Inflammatory macrophage treated with lipopolysaccharide for 4 hours (primary cell): ENCODE data around the gene HOXA1.
"Not testable (repeated sequence)": the region's sequence is repeated elsewhere in the genome, so short reads cannot be mapped to it uniquely, and the experiment has no call there.

ENCODE experiments used
- DNase-seq: peaks from one replicate; pipeline ENCODE4 v3.0.0-alpha.2; 2020

Gene HOXA1

GRCh38 chr7:27088002-27088922, 7.5 kb downstream of the HOXA1 start:
- DNase-seq = no peak

GRCh38 chr7:27083646-27084045, 12.2 kb downstream of the HOXA1 start:
- no peak for DNase-seq

DNA sequence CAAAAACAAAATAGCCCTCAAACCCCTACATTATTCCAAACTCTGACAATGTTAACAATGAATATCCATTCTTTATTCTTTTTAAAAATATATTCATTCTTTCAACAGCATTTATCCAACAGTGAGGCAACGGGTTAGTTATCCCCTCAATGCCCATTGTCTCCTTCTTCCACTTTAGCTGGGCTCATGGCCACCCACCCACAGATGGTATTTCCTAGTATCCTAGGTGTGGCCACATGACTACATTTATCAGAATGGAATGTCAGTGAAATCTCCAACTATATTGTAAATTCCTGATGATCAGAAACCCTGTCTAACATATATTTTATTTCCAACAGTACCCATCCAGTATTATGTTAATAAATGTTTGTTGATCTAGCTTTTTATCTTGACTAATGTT, 13.6 kb downstream of the HOXA1 start:
- no peak for DNase-seq

- no peak for DNase-seq
Measured at GRCh38 chr7:27080844-27081436, 14.9 kb downstream of the HOXA1 start.

- DNase-seq = peak; percentile 66
Measured at GRCh38 chr7:27079234-27079975, 16.4 kb downstream of the HOXA1 start.

GRCh38 chr7:27078616-27079233, 17.1 kb downstream of the HOXA1 start:
- no peak for DNase-seq

DNA sequence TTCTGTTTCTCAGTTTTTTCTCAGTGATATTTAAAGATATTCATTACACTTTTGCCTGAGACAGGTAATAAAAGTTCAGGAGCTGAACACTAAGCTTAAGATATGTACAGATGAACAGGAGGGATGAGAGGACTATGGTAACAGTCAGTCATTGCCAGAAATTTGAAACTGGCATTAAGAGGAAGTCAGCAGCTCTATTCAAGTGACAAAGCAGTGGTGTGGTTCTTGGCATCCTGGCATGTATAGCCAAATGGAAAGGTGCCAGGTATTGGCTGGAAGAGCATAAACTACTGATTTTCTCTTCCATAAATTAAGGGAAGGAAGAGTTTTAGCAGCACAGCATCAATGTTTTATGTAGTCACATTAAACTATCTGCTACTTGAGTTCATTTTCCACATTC, 22.7 kb downstream of the HOXA1 start:
- DNase-seq = no peak

GRCh38 chr7:27071622-27072390, 24.0 kb downstream of the HOXA1 start:
- no peak for DNase-seq

GRCh38 chr7:27068259-27068658, 27.5 kb downstream of the HOXA1 start:
- DNase-seq = peak; percentile 41

DNA sequence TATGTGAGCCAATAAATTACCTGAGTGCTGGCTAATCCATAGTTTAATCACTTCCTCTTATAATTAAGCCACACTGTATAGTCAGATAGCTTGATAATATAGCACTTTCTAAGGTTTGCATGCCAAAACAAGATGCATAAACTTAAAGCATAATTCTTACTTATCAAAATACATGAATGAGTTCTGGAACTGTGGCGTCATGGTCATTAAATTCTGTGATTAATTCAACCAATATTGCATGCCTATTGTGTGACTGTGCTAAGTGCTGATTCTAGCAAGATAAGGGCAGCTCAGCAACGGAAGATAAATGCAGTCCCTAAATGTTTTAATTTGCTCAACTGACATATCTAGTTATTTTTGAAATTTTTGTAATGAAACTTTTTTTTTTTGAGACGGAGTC, 29.7 kb downstream of the HOXA1 start:
- no peak for DNase-seq

GRCh38 chr7:27065709-27066108, 30.1 kb downstream of the HOXA1 start:
- DNase-seq = no peak

DNA sequence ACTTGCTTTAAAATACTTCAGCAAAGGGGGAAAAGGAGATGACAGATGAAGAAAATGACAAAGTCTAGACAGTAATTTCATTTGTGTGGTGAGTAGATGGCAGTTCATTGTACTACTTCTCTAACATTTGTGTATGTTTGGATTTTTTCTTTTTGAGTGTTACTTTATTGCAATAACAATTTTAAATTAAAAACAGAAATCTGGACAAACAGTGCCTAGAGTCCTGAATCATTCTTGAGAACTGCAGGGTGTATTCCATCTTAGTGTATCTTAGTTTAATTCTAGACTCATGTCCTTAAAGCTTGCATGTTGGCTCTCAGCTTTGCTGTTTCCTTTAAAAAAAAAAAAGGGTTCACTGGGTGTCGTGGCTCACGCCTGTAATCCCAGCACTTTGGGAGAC, 31.1 kb downstream of the HOXA1 start:
- no peak for DNase-seq

- DNase-seq = no peak
Measured at GRCh38 chr7:27064159-27064558, 31.6 kb downstream of the HOXA1 start.

GRCh38 chr7:27062946-27063345, 32.9 kb downstream of the HOXA1 start:
- DNase-seq = no peak

- no peak for DNase-seq
Measured at GRCh38 chr7:27053153-27053552, 42.6 kb downstream of the HOXA1 start.

- no peak for DNase-seq
Measured at GRCh38 chr7:27051451-27051850, 44.3 kb downstream of the HOXA1 start.

DNA sequence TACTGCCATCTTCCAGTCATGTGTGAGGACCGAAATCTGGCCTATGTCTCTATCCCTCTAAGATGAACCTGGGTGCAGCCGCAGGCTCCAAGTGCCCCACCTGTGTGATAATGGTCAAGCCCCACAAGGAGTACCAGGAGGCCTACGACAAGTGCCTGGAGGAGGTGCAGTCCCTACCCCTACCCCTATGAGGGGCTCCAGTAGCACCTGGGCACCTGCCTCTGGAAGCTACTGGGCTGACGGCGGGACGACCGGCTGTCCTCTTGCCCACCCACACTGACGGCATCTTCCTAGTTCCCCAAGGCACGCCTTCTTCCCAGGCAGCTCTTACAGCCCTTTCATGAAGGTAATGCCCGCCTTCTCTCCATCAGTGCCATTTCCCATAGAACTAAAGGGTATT, 47.4 kb downstream of the HOXA1 start:
- no peak for DNase-seq

DNA sequence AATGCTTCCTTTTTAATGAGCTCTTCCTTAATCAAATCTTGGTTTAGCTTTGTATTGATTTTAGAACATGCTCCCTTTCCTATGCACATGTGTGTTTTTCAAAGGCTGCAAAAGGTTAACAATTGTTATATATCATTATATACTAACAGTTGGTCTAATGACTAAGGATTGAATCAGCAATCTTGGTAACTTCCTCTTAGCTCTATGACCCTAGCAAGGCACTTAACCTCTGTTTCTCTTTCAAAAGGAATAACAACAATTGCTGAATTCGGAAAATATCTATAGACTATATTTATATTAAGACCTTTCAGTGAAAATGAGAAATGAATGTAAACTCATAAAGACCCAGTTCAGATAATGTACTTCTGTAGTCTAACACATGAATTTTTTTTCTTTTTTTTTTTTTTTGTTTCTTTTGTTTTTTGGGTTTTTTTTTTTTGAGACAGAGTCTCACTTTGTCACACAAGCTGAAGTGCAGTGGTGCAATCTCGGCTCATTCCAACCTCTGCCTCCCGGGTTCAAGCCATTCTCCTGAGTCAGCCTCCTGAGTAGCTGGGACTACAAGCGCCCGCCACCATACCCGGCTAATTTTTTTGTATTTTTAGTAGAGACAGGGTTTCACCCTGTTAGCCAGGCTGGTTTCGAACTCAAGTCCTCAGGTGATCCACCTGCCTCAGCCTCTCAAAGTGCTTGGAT, 48.8 kb downstream of the HOXA1 start:
- peak; percentile 83 for DNase-seq

DNA sequence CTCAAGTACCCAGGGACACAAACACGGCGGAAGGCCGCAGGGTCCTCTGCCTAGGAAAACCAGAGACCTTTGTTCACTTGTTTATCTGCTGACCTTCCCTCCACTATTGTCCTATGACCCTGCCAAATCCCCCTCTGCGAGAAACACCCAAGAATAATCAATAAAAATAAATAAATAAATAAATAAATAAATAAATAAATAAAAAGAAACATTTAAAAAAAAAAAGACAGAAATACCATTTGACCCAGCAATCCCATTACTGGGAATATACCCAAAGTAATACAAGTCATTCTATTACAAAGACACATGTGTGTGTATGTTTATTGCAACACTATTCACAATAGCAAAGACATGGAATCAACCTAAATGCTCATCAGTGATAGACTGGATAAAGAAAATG, 49.8 kb downstream of the HOXA1 start:
- DNase-seq = not testable (repeated sequence)

GRCh38 chr7:27045066-27045465, 50.7 kb downstream of the HOXA1 start:
- not testable (repeated sequence) for DNase-seq
